Stimulated activated CD8-positive, alpha-beta memory T cell treated with anti-CD3 and anti-CD28 coated beads, Interleukin-12 subunit alpha, Interleukin-12 subunit beta, amount 100 ng/mL, for 1 hour (primary cell): Measurements from ENCODE around the gene CDKL1.

Source experiments
- DNase-seq: peaks from one replicate; pipeline ENCODE4 v3.0.0-alpha.2; 2020; ENCODE audit warnings: low read depth

Gene CDKL1

GRCh38 chr14:50396631-50397389 lies at the start of gene CDKL1:
CDKL1 (minus strand) TSS chr14:50396881; CDS start chr14:50395868, 1,013 bp downstream.
- DNase-seq, result peak; percentile 5

- DNase-seq, result no peak
Measured at GRCh38 chr14:50434528-50434927, 37.8 kb upstream of the CDKL1 start.

DNA sequence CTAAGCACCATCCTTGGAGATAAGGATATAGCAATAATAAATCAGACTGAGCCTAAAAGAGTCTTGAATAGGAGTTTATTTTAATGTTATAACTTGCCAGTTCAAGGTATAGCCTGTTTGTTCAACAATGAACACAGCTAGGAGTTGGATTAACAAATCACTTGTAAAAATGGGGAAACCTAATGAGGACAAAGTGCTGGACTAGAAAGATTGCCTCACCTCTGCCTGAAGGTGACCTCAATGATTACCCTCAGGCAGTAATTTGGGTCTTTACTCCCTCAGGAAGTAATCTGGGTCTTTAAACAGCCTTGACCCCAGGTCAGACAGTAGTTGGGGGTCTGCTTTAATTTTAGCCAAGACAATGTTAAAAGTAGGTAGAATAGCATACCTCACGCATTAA lies 35.5 kb upstream of the CDKL1 start:
- DNase-seq, result no peak

- no peak for DNase-seq
Measured at GRCh38 chr14:50425816-50426215, 29.1 kb upstream of the CDKL1 start.

GRCh38 chr14:50425105-50425504 lies 28.4 kb upstream of the CDKL1 start:
- DNase-seq, result no peak

DNA sequence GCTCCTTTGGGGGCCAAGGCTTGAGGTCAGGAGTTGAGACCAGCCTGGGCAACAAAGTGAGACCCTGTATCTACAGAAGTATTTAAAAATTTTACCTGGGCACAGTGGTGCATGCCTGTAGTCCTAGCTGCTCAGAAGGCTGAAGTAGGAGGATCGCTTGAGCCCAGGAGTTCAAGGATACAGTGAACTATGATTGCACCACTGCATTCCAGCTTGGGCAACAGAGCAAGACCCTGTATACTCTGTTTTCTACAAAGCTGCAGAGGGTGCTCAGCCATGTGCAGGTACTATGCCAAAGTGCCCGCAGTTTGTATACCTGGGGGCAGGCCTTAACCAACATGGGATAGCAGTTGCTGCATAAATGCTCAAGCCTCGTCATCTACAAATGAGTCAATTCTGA lies 26.8 kb upstream of the CDKL1 start:
- DNase-seq, result no peak

- DNase-seq, result no peak
Measured at GRCh38 chr14:50421499-50421898, 24.8 kb upstream of the CDKL1 start.

DNA sequence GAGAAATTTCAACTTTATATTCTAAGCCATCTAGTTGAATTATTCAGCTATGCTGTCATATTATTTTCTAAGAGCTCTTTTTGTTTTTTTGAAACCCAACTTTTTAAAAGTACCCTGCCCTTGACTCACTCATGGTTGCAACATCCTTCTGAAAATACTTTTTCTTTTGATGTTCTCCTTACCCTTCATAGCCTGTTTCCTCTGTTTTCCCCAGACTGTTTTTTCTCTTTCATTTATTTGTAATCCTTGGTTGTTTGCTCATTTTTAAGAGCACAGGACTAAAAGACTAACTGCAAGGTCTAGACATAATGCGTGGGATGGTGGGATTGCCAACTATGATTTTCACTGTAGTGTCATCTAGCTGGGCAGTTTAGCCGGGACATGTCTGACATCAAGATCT lies 21.2 kb upstream of the CDKL1 start:
- DNase-seq, result no peak

DNA sequence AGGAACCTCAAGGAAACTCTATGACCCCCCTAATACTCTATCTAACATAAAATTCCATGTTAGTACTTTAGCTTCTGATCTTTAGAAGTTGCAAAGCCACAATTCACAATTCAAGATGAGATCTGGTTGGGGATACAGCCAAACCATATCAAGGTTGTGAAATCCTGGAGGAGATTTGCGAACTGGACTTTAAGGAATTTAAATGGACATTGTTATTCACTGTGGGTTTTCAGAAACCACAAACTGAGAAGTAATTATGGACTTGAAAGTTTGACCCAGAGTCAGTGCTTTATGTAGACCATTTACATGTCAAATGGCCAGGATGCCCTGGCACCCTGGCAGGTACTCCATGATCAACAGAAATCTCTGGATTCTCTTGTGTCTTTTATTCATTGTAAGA lies 14.2 kb upstream of the CDKL1 start:
- DNase-seq, result no peak

DNA sequence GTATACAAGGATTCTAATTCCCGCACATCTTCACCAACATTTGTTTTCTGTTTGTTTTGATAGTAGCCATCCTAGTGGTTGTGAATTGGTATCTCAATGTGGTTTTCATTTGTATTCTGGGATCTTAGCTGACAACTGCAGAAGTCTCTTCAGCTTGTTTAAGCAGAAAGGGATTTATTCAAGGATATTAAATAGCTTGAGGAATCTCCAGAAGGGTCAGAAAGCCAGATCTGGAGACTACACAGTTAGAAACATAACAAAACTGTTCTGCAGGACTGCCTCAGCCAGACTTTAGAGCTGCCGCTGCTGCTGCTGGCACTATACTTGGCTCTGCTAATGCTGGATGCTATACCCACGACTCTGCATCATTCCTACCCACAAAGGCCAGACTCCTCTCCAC lies 13.4 kb upstream of the CDKL1 start:
- no peak for DNase-seq

GRCh38 chr14:50407111-50407812 lies 10.6 kb upstream of the CDKL1 start:
- DNase-seq, result no peak

DNA sequence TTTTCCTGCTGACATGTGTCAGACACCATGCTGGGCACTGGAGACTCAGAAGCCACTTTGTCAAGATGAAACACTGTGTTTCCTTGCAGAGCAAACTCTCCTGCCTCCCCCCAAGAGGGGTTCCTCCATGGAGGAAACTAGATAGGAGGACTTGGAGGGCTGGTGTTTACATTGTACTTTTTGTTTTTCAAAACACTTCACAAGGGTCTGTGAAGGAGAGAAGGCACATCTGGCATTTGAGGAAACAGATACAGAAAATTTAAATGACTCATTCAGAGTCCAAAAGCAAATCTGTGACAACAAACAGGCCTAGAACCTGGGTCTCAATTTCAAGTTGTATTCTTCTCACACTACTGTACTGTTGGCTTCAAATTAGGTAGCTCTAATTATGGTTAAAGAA lies 6.7 kb upstream of the CDKL1 start:
- no peak for DNase-seq

- no peak for DNase-seq
Measured at GRCh38 chr14:50402965-50403364, 6.3 kb upstream of the CDKL1 start.

DNA sequence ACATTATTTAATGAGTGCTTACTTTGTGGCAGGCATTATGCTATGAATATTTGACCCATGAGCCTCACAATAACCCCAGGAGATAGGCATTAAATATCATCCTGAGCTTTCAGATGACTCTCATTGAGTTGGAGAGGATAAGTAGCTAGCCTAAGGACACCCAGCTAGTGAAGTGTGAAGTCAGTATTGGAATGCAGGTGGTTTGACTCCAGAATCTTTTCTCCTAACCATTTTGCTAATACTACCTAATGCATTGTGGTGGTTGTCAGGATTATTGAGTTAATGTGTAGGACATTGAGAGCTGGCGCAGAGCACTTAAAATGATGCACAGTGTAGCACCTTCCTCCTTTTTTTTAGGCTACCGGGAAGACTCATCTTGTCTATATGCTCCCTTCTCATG lies 3.8 kb upstream of the CDKL1 start:
- no peak for DNase-seq

DNA sequence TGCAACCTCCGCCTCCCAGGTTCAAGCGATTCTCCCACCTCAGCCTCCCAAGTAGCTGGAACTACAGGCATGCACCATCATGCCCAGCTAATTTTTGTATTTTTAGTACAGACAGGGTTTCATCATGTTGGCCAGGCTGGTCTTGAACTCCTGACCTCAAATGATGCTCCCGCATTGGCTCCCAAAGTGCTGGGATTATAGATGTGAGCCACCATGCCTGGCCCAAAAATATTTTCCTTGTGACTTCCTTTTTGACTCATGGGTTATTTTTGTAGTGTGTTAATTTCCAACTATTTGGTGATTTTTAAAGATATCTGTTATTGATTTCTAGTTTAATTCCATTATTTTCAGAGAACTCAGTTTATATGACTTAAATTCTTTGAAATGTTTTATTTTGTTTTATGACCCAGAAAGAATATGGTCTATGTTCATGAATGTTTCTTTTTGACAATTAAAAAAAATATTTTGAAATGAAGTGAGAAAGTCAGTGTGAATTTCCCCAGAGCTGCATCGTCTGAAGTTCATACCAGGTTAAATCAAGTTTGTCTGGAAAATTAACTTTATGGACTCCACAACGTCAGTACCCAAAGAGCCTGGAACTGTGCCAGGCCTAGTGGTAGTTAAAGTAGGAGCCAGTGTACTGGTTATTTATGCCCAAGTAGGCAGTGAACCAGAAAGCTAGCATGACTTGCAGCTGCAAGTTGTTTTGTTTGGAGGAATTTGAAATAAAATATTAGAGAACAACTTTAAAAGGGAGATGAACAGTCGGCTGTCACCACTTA lies 2.8 kb upstream of the CDKL1 start:
- DNase-seq, result no peak

DNA sequence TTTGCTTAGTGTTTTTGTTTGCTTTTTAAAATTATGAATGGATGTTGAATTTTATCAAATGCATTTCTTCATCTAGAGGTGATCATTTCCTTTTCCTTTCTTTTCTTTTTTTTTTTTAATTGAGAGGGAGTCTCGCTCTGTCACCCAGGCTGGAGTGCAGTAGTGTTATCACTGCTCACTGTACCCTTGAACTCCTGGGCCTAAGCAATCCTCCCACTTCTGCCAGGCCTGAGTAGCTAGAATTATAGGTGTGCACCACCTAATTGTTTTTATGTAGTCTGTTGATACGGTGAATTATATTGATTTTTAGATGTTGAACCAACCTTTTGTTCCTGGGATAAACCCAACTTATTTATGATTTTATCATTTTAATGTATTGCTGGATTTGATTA lies 1.5 kb upstream of the CDKL1 start:
- DNase-seq, result no peak

GRCh38 chr14:50397390-50398188 lies 908 bp upstream of the CDKL1 start:
- DNase-seq, result no peak

GRCh38 chr14:50395448-50395847 lies 1.2 kb downstream of the CDKL1 start:
- no peak for DNase-seq

GRCh38 chr14:50394713-50395112 lies 2.0 kb downstream of the CDKL1 start:
- no peak for DNase-seq

DNA sequence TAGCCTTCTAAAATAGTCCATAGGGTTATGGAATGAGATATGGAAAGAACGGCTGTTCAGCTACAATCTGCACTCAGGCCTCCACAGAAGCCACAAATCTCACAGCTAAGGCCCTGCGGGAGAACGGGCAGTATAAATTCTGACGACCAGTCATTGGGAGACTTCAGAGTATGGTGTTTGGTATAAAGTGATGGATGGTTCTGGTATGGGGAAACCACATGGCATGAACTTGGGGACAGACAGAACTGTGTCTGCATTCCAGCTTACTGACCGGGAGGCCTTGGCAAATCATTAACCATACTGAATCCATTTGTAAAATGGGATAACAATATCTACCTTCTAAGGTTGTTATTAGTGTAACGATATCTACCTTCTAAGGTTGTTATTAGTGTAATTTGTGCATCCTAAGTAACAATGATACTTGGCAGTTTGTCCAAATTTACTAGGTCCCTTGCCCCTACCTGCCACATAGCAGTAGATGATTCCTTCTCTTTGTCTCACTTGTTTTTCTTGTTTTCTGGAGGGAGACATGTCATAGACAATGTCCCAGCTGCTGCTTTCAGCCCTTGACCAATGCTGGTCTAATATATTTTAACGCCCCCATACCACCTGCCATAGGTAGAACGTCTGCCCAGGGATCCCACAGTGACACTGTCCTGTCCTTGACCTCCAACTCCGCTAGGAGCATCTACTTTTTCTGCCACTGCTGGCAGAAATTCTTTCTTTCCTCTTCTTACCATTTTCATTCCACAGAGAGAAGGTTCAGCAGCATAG lies 6.8 kb downstream of the CDKL1 start:
- no peak for DNase-seq

GRCh38 chr14:50388256-50388931 lies 8.3 kb downstream of the CDKL1 start:
- DNase-seq, result no peak
